ENCODE data around the gene HOXA9. TPM values are rescaled to one million over a fixed set of nuclear protein-coding genes. Genes with fewer than 3 reads are reported as not detected.

Gene HOXA9
- total RNA-seq, 1 experiment from 2014 or later, result 45.8 TPM

- no peak for DNase-seq (ENCODE audit: low read depth)
These were observed 23.3 kb upstream of the HOXA9 start for GRCh38 chr7:27188386-27189294.

GRCh38 chr7:27187475-27188385 lies 22.4 kb upstream of the HOXA9 start:
- no peak for DNase-seq (ENCODE audit: low read depth)

GRCh38 chr7:27186668-27187474 lies 21.5 kb upstream of the HOXA9 start:
- no peak for DNase-seq (ENCODE audit: low read depth)

- no peak for DNase-seq (ENCODE audit: low read depth)
These were observed 20.7 kb upstream of the HOXA9 start for GRCh38 chr7:27185854-27186667.

- DNase-seq (ENCODE audit: low read depth), result no peak
These were observed 19.9 kb upstream of the HOXA9 start, which contains the start of gene HOXA11 for GRCh38 chr7:27185013-27185853. Gene HOXA11 (minus strand): TSS chr7:27185232. CDS start chr7:27185144, 88 bp downstream.

GRCh38 chr7:27184337-27185012 lies 19.1 kb upstream of the HOXA9 start:
- DNase-seq (ENCODE audit: low read depth), result no peak

GRCh38 chr7:27183682-27184336 lies 18.5 kb upstream of the HOXA9 start:
- DNase-seq (ENCODE audit: low read depth), result no peak

GRCh38 chr7:27182861-27183681 lies 17.7 kb upstream of the HOXA9 start:
- no peak for DNase-seq (ENCODE audit: low read depth)

- DNase-seq (ENCODE audit: low read depth), result no peak
These were observed 17.0 kb upstream of the HOXA9 start for GRCh38 chr7:27182285-27182841.

GRCh38 chr7:27181795-27182275 lies 16.5 kb upstream of the HOXA9 start:
- no peak for DNase-seq (ENCODE audit: low read depth)

GRCh38 chr7:27180431-27181420 lies 15.4 kb upstream of the HOXA9 start:
- DNase-seq (ENCODE audit: low read depth), result no peak

- DNase-seq (ENCODE audit: low read depth), result no peak
These were observed 14.4 kb upstream of the HOXA9 start for GRCh38 chr7:27179503-27180430.

GRCh38 chr7:27179030-27179429 lies 13.7 kb upstream of the HOXA9 start:
- no peak for DNase-seq (ENCODE audit: low read depth)

- no peak for DNase-seq (ENCODE audit: low read depth)
These were observed 13.0 kb upstream of the HOXA9 start for GRCh38 chr7:27178366-27178765.

Data from HT1080 (cell line).